Fibroblast of gingiva (primary cell): Measurements from ENCODE around the gene SIAH3.
"Not testable (repeated sequence)": the region's sequence is repeated elsewhere in the genome, so short reads cannot be mapped to it uniquely, and the experiment has no call there.

ENCODE experiments used
- DNase-seq: peaks from one replicate; pipeline ENCODE4 v3.0.0-alpha.2; 2011; ENCODE audit warnings: low read depth

Gene SIAH3, protein sequence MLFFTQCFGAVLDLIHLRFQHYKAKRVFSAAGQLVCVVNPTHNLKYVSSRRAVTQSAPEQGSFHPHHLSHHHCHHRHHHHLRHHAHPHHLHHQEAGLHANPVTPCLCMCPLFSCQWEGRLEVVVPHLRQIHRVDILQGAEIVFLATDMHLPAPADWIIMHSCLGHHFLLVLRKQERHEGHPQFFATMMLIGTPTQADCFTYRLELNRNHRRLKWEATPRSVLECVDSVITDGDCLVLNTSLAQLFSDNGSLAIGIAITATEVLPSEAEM

DNA sequence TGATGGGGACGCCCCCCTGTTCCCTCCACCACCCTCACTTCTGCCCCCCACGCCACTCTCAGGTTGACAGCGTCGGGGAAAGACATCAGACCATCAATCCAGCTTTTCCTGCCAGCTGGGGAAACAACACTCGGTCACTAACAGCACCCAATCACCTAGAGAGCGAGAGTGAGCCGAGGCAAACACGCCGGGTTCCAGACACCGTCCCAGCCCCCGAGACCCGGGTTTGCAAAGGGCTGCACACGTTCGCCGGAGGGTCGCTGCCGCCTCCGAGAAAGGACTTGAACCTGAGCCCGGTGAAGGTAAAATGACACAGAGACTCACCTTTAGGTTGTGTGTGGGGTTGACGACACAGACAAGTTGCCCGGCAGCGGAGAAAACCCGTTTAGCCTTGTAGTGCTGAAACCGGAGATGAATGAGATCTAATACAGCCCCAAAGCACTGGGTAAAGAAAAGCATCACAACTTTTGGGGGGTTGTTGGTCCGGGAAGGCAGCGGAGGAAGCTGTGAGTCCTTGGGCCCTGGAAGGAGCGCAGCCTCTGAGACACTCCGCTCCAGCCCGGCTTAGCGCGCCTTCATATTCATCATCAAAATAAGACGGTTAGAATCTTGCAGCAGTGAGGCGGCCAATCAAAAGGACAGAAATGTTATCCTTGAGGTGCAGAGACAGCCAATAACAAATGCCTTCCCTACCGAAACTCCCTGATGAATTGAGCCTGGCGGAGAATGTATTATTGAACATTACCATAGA is at the start of gene SIAH3:
Gene SIAH3, minus strand, starts transcription at position 583 of the 751 bp plus-strand sequence. Its CDS starts 124 bp downstream, at position 459.
- no peak for DNase-seq

DNA sequence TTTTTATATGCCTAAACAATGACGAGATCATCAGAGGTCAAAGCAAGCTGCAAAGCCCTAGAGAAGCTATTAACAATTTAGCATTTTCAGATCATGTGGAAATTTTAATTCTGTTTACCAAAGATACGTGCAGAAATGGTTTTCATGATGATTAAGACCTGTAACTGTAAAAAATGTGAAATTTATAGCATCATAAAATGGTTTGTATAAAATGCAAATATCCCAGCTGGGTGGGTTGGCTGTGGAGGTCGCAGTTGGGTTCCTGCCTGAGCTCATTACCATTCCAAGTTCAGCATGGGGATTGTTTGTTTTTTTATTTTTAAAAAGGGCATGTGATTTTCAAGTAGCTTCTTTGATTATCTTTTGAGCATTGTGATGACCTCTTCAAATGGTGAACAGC is 47.9 kb upstream of the SIAH3 start:
- no peak for DNase-seq

DNA sequence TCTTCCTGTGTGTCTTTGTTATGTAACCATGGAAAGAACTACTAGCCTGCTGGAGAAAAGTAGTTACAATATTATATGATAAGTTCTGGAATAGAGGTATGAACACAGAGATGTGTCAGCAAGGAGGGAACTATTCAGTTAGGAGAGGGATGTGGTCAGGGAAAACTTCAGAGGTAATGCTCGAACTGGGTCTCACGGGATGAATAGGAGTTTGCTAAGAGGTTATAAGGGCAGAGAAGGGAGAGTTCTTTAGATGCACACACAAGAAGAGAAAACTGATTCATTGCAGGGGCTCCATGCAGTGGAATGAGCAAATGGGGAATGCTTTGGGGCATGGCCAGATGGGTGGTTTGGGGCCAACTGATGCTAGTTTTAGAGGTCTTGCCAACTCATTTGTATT is 46.0 kb upstream of the SIAH3 start:
- DNase-seq = no peak

DNA sequence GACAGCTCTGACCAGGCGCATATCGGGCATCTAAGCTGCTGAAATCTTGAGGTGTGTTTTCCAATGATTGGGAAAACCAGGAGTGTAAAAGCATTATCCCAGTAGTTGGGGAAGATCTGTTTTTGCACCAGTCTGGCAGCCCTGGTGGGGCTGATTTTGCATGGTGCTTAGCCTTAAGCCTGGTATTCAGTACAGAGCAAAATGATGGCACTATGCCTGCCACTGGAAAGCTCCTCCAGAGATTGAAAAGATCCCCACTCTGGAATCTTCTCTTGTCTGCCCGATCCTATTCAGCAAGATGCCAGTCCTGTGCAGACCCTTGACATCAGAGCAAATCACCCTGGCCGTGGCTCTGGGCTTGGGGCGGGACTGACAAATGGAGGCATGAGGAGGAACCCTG is 44.7 kb upstream of the SIAH3 start:
- no peak for DNase-seq

DNA sequence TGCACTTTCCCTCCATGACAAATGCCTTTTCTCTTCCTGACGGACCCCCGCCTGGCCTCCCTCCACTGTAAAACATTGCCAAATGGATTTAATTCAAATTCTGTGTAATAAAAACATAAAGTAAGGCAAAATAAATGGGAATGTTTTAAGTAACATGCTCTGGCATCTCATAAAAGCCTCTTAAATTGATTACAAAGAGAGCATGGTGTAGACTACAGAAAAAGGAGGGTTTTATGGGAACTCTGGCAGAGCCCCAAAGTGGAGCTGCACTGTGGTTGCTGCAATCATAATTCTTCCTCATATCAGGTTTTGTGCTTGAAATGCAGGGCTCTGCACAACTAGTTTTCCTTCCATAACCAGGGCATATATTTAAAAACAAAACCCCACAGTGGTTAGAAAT is 44.3 kb upstream of the SIAH3 start:
- DNase-seq = no peak

DNA sequence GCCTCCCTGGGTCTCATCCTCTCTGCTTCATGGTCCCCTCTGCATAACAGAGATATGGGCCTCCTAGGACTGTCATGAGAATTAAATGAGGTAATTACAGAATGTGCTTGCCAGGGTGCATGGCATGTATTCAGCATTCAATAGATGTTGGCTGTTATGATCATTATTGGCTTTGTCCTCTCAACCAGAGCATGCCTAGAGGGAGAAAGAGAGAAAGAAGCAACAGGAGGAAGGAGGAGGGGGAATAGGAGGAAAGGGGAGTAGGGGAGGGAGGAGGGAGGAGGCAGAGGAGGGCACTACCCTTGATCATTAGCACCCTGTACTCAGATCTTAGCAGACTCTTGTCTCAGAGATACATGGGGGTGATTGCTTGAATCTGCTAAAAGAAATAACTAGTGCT is 41.0 kb upstream of the SIAH3 start:
- no peak for DNase-seq

DNA sequence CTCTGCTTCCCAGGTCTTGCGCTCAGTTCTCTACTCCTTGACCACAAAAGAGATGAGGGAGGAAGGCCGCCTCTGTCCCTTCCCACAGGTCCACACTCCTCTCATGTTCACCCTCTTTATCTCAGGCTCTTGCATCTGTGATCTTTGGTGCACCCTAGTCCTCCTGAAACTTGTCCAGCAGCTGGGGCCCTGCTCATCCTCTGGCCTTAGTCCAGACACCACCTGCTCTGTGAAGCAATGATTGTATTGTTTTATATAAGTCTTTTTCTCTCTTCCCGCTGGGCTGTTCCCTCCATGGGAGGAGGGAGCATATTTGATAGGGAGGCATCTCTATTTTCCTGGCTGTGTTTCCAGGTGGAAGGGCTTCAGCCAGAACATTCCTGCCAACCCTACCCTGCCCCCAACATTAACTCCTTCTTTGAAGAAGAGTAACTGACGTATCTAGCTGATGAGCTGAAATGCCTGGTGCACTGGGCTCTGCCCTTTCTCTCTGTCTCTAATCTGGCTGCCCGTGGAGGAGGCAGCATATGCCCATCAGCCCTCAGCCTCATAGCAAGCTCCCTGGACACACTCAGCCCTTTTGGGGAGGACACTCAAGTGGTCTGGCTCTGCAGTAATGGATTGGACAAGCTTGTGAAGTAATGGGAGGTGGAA is 38.2 kb upstream of the SIAH3 start:
- DNase-seq = no peak

DNA sequence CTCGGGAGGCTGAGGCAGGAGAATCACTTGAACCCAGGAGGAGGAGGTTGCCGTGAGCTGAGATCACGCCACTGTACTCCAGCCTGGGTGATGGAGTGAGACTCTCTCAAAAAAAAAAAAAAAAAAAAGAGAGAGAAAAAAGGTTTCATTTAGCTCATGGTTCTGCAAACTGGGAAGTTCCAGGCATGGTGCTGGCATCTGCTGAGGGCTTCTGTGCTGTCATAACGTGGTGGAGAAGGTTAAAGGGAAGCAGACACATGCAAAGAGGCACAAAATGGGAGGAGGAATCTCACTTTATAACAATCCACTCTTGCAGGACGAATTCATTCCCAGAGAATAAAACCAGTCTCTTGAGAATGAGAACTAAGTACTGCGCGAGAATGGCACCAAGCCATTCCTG is 34.9 kb upstream of the SIAH3 start:
- no peak for DNase-seq

DNA sequence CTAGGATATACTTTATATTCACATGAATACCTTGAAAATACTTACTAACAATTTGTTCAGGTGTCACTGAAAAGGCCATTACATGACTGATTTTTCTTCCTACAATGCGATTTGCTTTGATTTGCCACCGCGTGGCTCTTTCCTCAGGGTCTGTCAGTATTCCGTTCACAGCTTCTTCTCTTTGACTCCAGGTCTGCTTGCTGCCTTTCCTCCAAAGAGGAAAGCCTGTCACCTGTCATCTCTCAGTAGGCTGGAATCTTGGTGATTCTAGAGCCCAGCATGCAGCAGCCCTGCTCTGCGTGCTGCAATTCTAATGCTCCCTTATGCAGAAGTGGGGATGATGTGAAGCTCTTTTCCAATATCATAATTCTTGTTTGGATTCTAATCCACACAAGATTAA is 33.6 kb upstream of the SIAH3 start:
- no peak for DNase-seq

DNA sequence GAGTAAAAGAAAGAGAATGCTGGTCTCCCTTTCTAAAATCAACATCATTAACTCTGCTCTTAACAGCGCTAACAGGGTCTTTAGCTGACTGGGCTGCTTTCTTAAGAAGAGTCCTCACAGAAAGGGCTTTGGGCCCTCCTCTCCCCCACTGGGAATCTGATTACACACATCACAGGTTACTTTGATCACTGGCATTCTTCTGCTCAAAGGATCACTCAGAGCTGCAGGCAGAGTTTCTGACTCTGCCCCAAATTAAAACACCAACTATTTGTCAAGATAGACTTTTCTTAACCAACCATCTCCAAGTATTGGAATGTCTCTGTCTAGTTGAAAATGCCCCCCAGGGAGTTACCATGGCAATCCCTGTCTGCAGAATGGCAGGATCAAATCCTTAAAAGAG is 31.1 kb upstream of the SIAH3 start:
- DNase-seq = no peak

DNA sequence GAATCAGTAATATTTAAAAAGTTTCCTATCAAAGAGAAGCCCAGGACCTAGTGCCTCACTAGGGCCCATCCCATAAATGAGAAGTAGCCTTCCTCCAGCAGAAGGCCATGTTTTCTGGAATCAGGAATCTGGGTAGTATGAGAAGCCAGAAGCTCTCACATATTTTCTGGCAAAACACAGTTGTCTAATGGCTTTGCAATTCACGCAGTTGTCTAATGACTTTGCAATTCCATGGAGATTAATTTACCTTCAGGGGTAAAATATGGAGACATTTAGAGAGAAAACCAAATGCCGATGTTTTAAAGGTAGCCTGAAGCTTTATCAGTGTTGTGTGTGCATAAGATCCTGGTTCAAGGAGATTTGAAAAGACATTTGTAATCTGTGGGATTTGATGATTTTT is 29.8 kb upstream of the SIAH3 start:
- no peak for DNase-seq

DNA sequence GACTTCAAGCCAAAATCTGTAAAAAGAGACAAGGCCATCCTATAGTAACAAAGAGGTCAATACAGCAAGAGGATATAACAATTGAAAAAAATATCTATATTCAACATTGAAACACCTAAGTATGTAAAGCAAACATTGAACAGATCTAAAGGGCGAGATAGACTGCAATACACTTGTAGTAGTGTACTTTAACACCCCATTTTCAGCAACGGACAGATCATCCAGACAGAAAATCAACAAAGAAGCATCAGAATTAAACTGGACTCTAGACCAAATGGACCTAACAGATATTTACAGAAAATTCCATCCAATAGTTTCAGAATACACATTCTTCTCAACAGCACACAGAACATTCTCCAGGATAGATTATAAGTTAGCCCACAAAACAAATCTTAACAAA is 28.7 kb upstream of the SIAH3 start:
- no peak for DNase-seq

DNA sequence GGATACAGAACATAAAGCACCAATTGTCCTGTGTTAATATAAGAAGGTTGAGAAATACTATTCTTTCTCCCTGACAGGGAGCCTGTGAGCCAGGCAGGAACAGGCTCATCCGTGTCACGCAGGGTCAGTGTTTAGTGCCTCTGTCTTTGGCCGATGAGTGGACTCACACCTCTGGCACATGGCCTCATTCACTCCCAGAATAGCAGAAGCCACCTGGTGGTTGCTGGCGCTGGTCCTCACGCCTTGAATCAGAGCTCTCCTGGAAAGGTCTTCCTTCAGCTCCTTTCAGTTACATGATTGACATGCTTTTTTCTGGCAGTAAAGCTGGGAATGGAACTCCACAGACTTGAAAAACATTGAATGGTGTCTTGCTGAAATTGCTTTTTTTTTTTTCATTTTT is 28.1 kb upstream of the SIAH3 start:
- DNase-seq = no peak

DNA sequence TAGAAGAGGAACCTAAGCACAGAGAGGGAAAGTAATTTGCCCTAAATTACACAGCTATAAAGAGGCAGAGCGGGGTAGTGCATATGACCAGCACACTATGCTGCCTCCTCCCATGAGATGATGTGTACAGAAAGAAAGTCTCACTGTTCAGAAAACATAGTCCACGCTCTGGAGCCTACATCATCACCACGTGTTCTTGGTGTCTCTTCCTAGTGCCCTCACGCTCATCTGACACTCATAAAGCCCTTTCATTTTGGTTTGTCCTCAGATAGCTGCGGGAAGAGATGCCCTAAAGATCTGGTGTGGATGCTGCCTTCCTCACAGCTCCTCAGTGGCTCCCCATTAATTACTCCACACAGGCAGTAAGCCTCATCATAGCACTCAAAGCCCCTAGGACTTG is 27.4 kb upstream of the SIAH3 start:
- DNase-seq = no peak

DNA sequence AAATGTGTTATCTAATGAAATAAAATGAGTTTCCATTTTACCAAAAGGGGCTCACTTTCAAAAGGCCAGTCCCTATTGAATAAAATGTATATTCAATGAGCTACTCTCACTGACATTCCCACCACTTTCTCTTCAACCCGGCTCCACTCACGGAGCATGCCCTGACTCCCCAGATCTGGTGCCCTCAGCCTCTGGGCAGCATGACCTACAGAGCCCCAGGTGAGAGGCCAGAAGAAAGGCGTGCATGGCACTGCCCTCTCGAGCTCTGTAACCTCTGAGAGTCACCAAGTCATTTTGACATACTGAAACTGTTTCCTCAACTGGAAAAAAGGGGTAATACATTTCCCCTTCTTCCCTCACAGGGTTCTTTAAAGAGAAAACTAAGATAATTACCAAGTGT is 25.2 kb upstream of the SIAH3 start:
- DNase-seq = no peak

DNA sequence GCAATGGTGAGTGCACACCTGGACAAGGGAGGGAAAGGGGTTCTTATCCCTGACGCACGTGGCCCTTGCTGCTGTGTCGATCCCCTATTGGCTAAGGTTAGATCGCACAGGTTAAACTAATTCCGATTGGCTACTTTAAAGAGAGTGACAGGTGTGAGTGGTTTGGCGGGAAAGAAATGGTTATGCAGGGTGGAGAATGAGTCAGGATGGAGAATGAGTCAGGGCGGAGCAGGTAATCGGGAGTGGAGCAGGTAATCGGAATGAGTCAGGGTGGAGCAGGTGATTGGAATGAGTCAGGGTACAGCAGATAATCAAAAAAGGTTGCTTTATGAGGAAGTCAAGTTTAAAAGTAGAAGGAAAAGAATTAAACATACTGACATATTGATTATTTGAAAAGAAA is 24.4 kb upstream of the SIAH3 start:
- DNase-seq = no peak

DNA sequence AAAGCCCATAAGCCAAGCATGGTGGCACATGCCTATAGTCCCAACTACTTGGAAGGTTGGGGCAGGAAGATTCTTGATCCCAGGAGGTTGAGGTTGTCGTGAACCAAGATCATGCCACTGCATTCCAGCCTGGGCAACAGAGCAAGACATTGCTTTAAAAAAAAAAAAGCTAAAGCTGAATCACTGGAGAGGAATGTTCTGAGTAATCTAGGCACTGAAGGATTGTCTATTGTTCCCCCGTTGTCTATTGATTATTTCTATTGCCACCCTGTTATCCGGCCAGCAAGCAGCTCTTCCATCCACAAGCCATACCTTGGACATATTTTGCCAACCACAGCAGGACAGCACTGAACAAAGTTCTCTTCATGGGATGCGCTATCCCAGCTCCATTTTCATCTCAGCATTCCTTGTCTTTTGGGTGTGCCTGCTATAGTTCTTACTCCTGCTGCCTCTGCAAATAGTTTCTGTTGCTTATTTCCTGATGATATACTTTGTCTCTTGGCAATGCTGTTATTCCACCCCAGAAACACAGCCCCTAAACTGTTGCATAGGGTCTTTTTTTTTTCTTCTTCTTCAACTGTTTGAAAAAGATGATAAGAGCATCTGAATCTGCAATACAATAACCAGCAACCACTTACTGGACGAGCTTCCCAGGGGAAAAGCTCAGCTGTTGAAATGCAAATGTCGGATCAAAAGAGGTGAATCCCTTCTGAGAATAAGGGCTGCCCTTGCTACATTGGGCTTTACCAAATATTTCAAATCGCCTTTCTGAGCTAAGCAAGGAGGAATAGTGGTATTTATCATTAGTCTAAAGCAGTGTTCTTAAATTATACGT is 22.2 kb upstream of the SIAH3 start:
- no peak for DNase-seq

DNA sequence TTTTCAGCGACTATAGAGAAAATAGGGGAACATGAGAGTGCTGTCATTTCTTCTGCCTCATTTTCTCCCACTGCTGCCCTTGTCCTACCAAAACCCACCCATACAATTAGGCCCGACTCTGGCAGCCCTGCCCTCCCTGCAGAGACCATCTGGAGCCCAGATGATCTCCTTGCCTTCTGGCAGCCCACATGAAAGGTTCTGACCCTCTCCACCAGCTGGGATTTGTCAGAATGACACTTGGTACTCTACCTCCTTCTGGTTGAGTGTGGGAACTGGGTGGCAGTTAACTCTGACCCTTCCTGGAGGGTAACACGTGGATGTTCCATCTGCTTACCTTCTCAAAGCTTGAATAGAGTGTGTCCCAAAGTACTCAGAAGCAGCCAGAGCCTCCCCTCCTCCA is 21.0 kb upstream of the SIAH3 start:
- DNase-seq = no peak

DNA sequence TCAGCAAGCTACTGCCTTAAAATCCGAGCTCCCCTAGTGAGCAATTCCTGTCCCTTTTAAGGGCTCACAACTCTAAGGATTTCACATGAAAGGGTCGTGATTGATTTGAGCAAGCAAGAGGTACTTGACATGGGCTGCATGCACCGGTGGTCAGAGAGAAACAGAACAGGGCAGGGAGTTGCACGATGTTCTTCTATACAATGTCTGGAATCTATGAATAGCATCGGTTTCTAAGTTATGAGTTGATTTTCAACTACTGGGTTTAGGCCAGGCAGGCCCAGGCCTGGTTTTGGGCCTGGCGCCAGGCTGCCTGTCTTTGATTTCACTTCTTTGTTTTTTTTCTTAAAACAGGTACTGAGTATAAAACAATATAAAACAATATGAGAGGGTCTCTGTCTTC is 19.6 kb upstream of the SIAH3 start:
- DNase-seq = not testable (repeated sequence)

DNA sequence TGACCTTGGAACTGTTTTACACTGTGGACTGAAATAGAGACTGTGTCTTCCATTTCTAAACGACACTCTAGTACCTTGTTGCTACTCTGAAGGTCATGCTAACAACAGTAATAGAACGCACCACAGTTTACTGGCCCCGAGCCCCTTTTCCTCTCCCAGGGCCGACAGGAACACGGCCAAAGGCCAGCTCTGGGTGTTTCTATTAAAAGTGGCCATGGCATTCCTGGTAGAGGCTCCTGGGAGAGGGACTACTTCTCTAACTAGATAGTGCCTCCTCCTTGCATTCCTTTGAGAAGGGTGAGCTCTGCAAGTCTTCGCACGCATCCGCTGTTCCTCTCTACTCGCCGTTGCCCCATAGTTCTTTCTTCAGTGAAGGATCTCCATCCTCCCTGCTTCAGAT is 18.7 kb upstream of the SIAH3 start:
- no peak for DNase-seq

DNA sequence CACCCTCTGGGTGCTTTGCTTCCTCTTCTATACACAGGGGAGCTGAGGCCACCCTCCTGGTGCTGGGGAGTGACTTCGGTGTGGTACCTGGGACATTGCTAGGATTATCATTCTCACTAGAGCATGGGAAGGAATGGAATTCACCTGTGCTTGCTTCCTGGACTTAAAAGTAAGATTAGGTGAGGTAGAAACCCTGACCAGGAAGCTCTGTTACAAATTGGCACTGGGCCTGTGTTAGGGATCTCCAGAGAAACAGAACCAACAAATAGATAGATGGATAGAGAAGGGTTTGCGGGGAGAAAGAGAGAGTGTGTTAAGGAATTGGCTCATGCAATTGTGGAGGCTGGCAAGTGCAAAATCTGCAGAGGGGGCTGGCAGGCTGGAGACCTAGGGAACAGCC is 13.9 kb upstream of the SIAH3 start:
- DNase-seq = no peak
